ENCODE data around the gene ATP2B2.

ATP2B2 gene

GRCh38 chr3:10281951-10282350 is 223.4 kb downstream of the ATP2B2 start:
- peaks cover 0 to 5% of the 10 kb centered on the region in 2 donors for H3K4me1 ChIP-seq (ENCODE audit: control insufficient read depth in 1 of 2, insufficient read depth in 2 of 2, low read length in 2 of 2)
- H3K27me3 ChIP-seq (ENCODE audit: low read depth, low read length) = no peaks in the 10 kb centered on the region
- no peak overlapping the region for H3K27ac ChIP-seq (ENCODE audit: low read length)
- no peaks in the 10 kb centered on the region for H3K9me3 ChIP-seq (ENCODE audit: control insufficient read depth in 1 of 2, low read length in 2 of 2)
- H3K4me3 ChIP-seq (ENCODE audit: low read depth in 1 of 2, low read length in 2 of 2) = no peak overlapping the region
- H3K36me3 ChIP-seq (ENCODE audit: control insufficient read depth in 1 of 2, insufficient read depth in 2 of 2, low read length in 2 of 2) = peaks cover 47 to 55% of the 10 kb centered on the region in 2 donors

GRCh38 chr3:10280571-10280970 is 224.8 kb downstream of the ATP2B2 start:
- Histone ChIP-seq H3K36me3 (ENCODE audit: control insufficient read depth in 1 of 2, insufficient read depth in 2 of 2, low read length in 2 of 2) (peaks cover 51 to 57% of the 10 kb centered on the region in 2 donors), H3K4me1 (ENCODE audit: control insufficient read depth in 1 of 2, insufficient read depth in 2 of 2, low read length in 2 of 2) (peaks cover 0 to 5% of the 10 kb centered on the region in 2 donors), H3K4me3 (ENCODE audit: low read depth in 1 of 2, low read length in 2 of 2) (no peak overlapping the region), H3K9me3 (ENCODE audit: control insufficient read depth in 1 of 2, low read length in 2 of 2) (no peaks in the 10 kb centered on the region), H3K27ac (ENCODE audit: low read length) (no peak overlapping the region), H3K27me3 (ENCODE audit: low read depth, low read length) (no peaks in the 10 kb centered on the region)

- peaks cover 51 to 57% of the 10 kb centered on the region in 2 donors for H3K36me3 ChIP-seq (ENCODE audit: control insufficient read depth in 1 of 2, insufficient read depth in 2 of 2, low read length in 2 of 2)
- no peak overlapping the region for H3K27ac ChIP-seq (ENCODE audit: low read length)
- peaks cover 0 to 5% of the 10 kb centered on the region in 2 donors for H3K4me1 ChIP-seq (ENCODE audit: control insufficient read depth in 1 of 2, insufficient read depth in 2 of 2, low read length in 2 of 2)
- H3K9me3 ChIP-seq (ENCODE audit: control insufficient read depth in 1 of 2, low read length in 2 of 2) = no peaks in the 10 kb centered on the region
- no peak overlapping the region for H3K4me3 ChIP-seq (ENCODE audit: low read depth in 1 of 2, low read length in 2 of 2)
- no peaks in the 10 kb centered on the region for H3K27me3 ChIP-seq (ENCODE audit: low read depth, low read length)
Observed at GRCh38 chr3:10280177-10280529, 225.2 kb downstream of the ATP2B2 start.

- Histone ChIP-seq H3K27ac (ENCODE audit: low read length) (no peak overlapping the region), H3K36me3 (ENCODE audit: control insufficient read depth in 1 of 2, insufficient read depth in 2 of 2, low read length in 2 of 2) (peaks cover 51 to 57% of the 10 kb centered on the region in 2 donors), H3K27me3 (ENCODE audit: low read depth, low read length) (no peaks in the 10 kb centered on the region), H3K4me3 (ENCODE audit: low read depth in 1 of 2, low read length in 2 of 2) (no peak overlapping the region), H3K9me3 (ENCODE audit: control insufficient read depth in 1 of 2, low read length in 2 of 2) (no peaks in the 10 kb centered on the region), H3K4me1 (ENCODE audit: control insufficient read depth in 1 of 2, insufficient read depth in 2 of 2, low read length in 2 of 2) (peaks cover 0 to 7% of the 10 kb centered on the region in 2 donors)
Observed at GRCh38 chr3:10279384-10280176, 225.8 kb downstream of the ATP2B2 start.

- H3K4me1 ChIP-seq (ENCODE audit: control insufficient read depth in 1 of 2, insufficient read depth in 2 of 2, low read length in 2 of 2) = peaks cover 0 to 16% of the 10 kb centered on the region in 2 donors
- no peak overlapping the region for H3K4me3 ChIP-seq (ENCODE audit: low read depth in 1 of 2, low read length in 2 of 2)
- H3K9me3 ChIP-seq (ENCODE audit: control insufficient read depth in 1 of 2, low read length in 2 of 2) = no peaks in the 10 kb centered on the region
- peaks cover 51 to 52% of the 10 kb centered on the region in 2 donors for H3K36me3 ChIP-seq (ENCODE audit: control insufficient read depth in 1 of 2, insufficient read depth in 2 of 2, low read length in 2 of 2)
- H3K27me3 ChIP-seq (ENCODE audit: low read depth, low read length) = no peaks in the 10 kb centered on the region
- H3K27ac ChIP-seq (ENCODE audit: low read length) = no peak overlapping the region
Observed at GRCh38 chr3:10278501-10278900, 226.9 kb downstream of the ATP2B2 start.

GRCh38 chr3:10277115-10277625 is 228.2 kb downstream of the ATP2B2 start:
- Histone ChIP-seq H3K36me3 (ENCODE audit: control insufficient read depth in 1 of 2, insufficient read depth in 2 of 2, low read length in 2 of 2) (peaks cover 42 to 49% of the 10 kb centered on the region in 2 donors), H3K4me3 (ENCODE audit: low read depth in 1 of 2, low read length in 2 of 2) (no peak overlapping the region), H3K9me3 (ENCODE audit: control insufficient read depth in 1 of 2, low read length in 2 of 2) (no peaks in the 10 kb centered on the region), H3K27me3 (ENCODE audit: low read depth, low read length) (no peaks in the 10 kb centered on the region), H3K4me1 (ENCODE audit: control insufficient read depth in 1 of 2, insufficient read depth in 2 of 2, low read length in 2 of 2) (peaks cover 0 to 21% of the 10 kb centered on the region in 2 donors), H3K27ac (ENCODE audit: low read length) (no peak overlapping the region)

- no peaks in the 10 kb centered on the region for H3K9me3 ChIP-seq (ENCODE audit: control insufficient read depth in 1 of 2, low read length in 2 of 2)
- H3K27me3 ChIP-seq (ENCODE audit: low read depth, low read length) = no peaks in the 10 kb centered on the region
- H3K4me1 ChIP-seq (ENCODE audit: control insufficient read depth in 1 of 2, insufficient read depth in 2 of 2, low read length in 2 of 2) = peaks cover 0 to 21% of the 10 kb centered on the region in 2 donors
- H3K4me3 ChIP-seq (ENCODE audit: low read depth in 1 of 2, low read length in 2 of 2) = no peak overlapping the region
- peaks cover 41 to 55% of the 10 kb centered on the region in 2 donors for H3K36me3 ChIP-seq (ENCODE audit: control insufficient read depth in 1 of 2, insufficient read depth in 2 of 2, low read length in 2 of 2)
- no peak overlapping the region for H3K27ac ChIP-seq (ENCODE audit: low read length)
Observed at GRCh38 chr3:10274601-10275000, 230.8 kb downstream of the ATP2B2 start.
